ENCODE measurements around the gene LRRC8C.

GRCh38 chr1:89712420-89712819 is 79.5 kb downstream of the LRRC8C start:
- TF ChIP-seq CTCF (IDR thresholded peaks at IDR 0.05) (no peak), EZH2 (IDR thresholded peaks at IDR 0.05; ENCODE audit: borderline replicate concordance, insufficient read depth, low read depth, low read length, poor library complexity, severe bottlenecking) (no peak)
